GM19023 (cell line): Measurements from ENCODE around the gene CACNA1B.

Experiments
- ATAC-seq: cut with Tn5 transposase; IDR thresholded peaks from one replicate; pipeline ENCODE4 v1.9.1; 2021; ENCODE audit warnings: mild to moderate bottlenecking, moderate library complexity; ENCODE audit not compliant: unreplicated experiment

The CACNA1B gene

GRCh38 chr9:137959641-137960411 is 82.2 kb downstream of the CACNA1B start:
- ATAC-seq = no peak

DNA sequence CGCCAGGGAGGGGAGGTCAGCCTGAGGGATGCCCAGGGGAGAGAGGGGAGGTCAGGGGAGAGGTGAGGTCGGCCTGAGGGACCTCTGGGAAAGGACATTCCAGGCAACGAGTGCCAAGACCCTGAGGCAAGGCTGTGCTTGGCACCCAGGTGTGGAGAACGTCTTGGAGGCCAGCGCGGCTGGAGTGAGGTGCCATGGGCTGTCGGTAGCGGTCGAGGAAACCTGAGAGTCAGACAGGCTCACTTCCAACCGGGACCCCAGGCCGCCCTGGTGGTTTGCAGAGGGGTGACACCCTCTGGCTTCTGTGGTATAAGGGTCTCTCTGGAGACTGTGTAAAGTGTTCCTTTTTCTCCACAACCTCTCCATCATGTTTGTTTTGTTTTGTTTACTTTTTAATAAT is 82.9 kb downstream of the CACNA1B start:
- no peak for ATAC-seq

DNA sequence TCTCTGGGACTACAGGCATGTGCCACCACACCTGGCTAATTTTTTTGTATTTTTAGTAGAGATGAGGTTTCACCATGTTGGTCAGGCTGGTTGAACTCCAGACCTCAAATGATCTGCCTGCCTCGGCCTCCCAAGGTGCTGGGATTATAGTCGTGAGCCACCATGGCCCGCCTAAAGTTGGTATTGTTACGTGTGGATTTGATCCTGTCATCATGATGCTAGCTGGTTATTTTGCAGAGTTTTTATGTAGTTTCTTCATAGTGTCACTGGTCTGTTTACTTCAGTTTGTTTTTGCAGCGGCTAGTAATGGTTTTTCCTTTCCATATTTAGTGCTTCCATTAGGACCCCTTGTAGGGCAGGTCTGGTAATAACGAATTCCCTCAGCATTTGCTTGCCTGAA is 85.9 kb downstream of the CACNA1B start:
- no peak for ATAC-seq

- ATAC-seq = no peak
Observed at GRCh38 chr9:137965177-137965795, 87.7 kb downstream of the CACNA1B start.

GRCh38 chr9:137967280-137967953 is 89.8 kb downstream of the CACNA1B start:
- ATAC-seq = no peak

- no peak for ATAC-seq
Observed at GRCh38 chr9:137968235-137968634, 90.7 kb downstream of the CACNA1B start.

- no peak for ATAC-seq
Observed at GRCh38 chr9:137969008-137969407, 91.4 kb downstream of the CACNA1B start.

GRCh38 chr9:137969685-137970084 is 92.1 kb downstream of the CACNA1B start:
- no peak for ATAC-seq

DNA sequence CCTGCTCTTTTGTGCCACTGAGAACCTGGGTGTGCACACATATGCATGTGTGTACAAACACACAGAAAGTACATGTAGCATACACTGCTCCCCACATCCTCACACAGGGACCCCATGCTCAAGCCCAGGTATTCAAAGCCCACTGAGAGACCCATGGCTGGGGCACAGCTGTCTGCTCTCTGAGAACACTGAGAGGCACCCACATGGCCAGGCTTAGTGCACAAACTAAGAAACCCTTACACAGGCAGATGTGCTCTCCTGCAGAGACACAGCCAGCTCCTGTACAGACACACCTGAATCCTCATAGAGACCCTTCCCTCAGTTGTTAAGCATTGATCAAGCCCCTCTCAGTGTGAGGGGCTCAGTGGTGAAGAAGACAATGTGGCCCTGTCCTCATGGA is 92.5 kb downstream of the CACNA1B start:
- no peak for ATAC-seq

GRCh38 chr9:137970686-137971476 is 93.3 kb downstream of the CACNA1B start:
- no peak for ATAC-seq

- ATAC-seq = no peak
Observed at GRCh38 chr9:137971477-137972138, 94.0 kb downstream of the CACNA1B start.

- no peak for ATAC-seq
Observed at GRCh38 chr9:137972355-137972987, 94.9 kb downstream of the CACNA1B start.

GRCh38 chr9:137972988-137973470 is 95.4 kb downstream of the CACNA1B start:
- ATAC-seq = no peak

DNA sequence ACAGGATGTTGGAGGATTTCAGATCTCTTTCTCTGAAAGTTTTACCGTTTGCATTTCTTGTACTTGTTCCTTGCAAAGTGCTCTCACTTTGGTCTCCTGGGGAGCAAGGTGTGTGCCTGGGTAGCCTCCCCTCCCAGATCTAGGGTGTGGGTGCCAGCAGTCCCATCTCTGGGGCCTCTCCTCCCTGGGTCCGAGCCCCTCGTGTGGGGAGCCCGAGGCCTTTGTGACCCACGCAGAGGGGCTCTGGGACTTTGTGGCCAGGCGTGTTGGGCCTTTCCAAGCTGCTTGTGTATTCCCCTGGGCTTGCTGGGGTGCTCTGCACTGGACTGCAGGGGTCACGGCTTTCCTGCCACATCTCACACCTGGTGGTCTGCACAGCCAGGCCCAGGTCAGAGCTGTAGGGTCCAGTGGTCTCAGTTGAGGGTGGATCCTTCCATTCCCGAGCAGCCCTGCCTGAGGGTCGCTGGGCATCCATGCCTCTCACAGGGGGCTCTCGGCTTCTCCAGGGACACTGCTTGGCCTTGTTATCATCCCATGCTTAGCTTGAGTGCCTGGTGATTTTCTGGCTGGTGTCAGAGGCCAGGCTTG is 96.3 kb downstream of the CACNA1B start:
- no peak for ATAC-seq

GRCh38 chr9:137974746-137975526 is 97.4 kb downstream of the CACNA1B start:
- ATAC-seq = no peak

- ATAC-seq = no peak
Observed at GRCh38 chr9:137975527-137975913, 97.9 kb downstream of the CACNA1B start.

DNA sequence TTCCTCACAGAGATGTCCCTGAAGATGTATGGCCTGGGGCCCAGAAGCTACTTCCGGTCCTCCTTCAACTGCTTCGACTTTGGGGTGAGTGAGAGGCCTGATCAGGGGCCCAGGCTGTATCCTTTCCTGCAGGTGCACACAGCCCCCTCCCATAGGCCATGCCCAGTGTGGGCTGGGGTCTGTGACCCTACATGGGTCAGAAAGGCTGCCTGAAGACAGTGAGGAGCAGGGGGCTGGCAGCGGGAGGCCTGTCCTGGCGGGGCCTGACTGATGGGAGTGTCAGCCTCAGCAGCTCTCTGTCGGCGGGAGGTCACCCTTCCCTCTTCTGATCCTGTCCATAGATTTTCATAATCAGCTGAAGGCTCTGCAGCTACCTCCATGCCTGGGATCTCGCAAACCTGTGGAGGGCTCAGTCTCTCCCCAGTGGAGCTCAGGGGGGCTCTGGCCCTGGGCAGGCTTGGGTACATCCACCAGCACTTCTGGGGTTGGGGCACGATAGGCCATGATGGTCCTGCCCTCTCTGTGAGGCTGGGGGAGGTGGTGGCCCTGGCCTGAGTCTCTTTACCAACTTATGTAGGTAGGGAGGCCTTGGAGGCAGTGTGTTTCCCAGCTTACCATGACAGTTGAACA is 98.5 kb downstream of the CACNA1B start:
- ATAC-seq = no peak

GRCh38 chr9:137977571-137978261 is 100.1 kb downstream of the CACNA1B start:
- no peak for ATAC-seq
